ENCODE measurements around the gene FLT3LG. TPM values are rescaled to one million over a fixed set of nuclear protein-coding genes. Genes with fewer than 3 reads are reported as not detected.

Gene FLT3LG
- total and polyA plus RNA-seq, 2 of the 8 experiments (the other 6 are each of a cell fraction or from before 2014, with no cell fraction given): 1.6 to 3.2 TPM

- TF ChIP-seq JUND (IDR thresholded peaks at IDR 0.05; ENCODE audit: low read length): no peak
- TF ChIP-seq MAX (IDR thresholded peaks at IDR 0.05): peak; percentile 76
- TF ChIP-seq YY1 (IDR thresholded peaks at IDR 0.05; ENCODE audit: low read depth, low read length): no peak
- peak in 1 of 2 experiments; percentile 77; a peak in 2 of 3 replicates for TF ChIP-seq POLR2A (IDR thresholded peaks at IDR 0.05; ENCODE audit: control extremely low read depth in 1 of 2, low read depth in 2 of 2, low read length in 2 of 2)
- no peak for TF ChIP-seq ATF2 (IDR thresholded peaks at IDR 0.05; ENCODE audit: low read length)
- TF ChIP-seq BACH1 (IDR thresholded peaks at IDR 0.05; ENCODE audit: low read length): no peak
- TF ChIP-seq USF2 (IDR thresholded peaks at IDR 0.05; ENCODE audit: low read length): no peak
- no peak for TF ChIP-seq SP2 (IDR thresholded peaks at IDR 0.05; ENCODE audit: low read length)
Observed at GRCh38 chr19:49497047-49497788, 23.2 kb downstream of the FLT3LG start (continued).

Data from H1 (cell line).